Measurements from ENCODE around the gene LITAFD. TPM values are rescaled to one million over a fixed set of nuclear protein-coding genes. Genes with fewer than 3 reads are reported as not detected.
A peak's percentile ranks its signal among the peaks of the same experiment; 100 is the strongest.

The LITAFD gene
- total RNA-seq, 1 experiment from 2014 or later = not detected

DNA sequence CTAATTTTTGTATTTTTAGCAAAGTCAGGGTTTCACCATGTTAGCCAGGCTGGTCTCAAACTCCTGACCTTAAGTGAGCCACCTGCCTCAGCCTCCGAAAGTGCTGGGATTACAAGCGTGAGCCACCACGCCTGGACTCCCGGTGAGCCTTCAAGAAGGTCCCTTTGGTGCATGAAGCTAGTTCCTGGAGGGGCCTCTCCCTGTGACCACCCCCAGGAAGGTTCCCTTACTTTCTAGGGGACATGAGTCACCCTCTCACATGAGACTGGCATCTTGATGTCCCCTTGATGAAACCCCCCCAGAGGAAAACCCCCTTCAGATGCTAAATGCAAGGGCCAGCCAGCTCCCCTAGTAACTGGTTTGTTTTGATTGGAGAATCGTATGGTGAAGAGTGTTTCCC is 26.2 kb upstream of the LITAFD start:
- intact Hi-C loops (cut with micrococcal nuclease; ENCODE audit: unreplicated experiment) = no loop called here
- no TSS peak for BruUV-seq (replicated peaks)
- no peak overlapping the region for H3K4me3 ChIP-seq (ENCODE audit: low read depth, low read length)
- H3K4me1 ChIP-seq = peaks cover 12% of the 10 kb centered on the region
- TF ChIP-seq CTCF (IDR thresholded peaks at IDR 0.05; ENCODE audit: insufficient read depth in 1 of 2, low read depth in 1 of 2, low read length in 1 of 2, severe bottlenecking in 1 of 2, unreplicated experiment in 1 of 2) = no peak
- H3K27me3 Mint-ChIP-seq (ENCODE audit: insufficient read depth, unreplicated experiment) = no peaks in the 10 kb centered on the region
- no peaks in the 10 kb centered on the region for H3K9me3 ChIP-seq
- peak overlapping the region; percentile 22 for H3K27ac Mint-ChIP-seq (ENCODE audit: unreplicated experiment)
- ChIA-PET POLR2A (no interaction called here), CTCF (no interaction called here)
- H3K27me3 ChIP-seq (replicated peaks; ENCODE audit: control insufficient read depth, insufficient read depth, low read length) = no peaks in the 10 kb centered on the region
- peaks cover 7% of the 10 kb centered on the region for H3K4me1 Mint-ChIP-seq (ENCODE audit: low read depth, unreplicated experiment)
- no peak for DNase-seq
- H3K9me3 Mint-ChIP-seq (ENCODE audit: unreplicated experiment) = no peaks in the 10 kb centered on the region
- H3K4me3 Mint-ChIP-seq (ENCODE audit: unreplicated experiment) = no peak overlapping the region
- peaks cover 6% of the 10 kb centered on the region; the same call in 1 of the 2 replicates for H3K36me3 ChIP-seq (ENCODE audit: control insufficient read depth, insufficient read depth, low read length)
- peaks cover 97% of the 10 kb centered on the region for H3K36me3 Mint-ChIP-seq (ENCODE audit: insufficient read depth, unreplicated experiment)

DNA sequence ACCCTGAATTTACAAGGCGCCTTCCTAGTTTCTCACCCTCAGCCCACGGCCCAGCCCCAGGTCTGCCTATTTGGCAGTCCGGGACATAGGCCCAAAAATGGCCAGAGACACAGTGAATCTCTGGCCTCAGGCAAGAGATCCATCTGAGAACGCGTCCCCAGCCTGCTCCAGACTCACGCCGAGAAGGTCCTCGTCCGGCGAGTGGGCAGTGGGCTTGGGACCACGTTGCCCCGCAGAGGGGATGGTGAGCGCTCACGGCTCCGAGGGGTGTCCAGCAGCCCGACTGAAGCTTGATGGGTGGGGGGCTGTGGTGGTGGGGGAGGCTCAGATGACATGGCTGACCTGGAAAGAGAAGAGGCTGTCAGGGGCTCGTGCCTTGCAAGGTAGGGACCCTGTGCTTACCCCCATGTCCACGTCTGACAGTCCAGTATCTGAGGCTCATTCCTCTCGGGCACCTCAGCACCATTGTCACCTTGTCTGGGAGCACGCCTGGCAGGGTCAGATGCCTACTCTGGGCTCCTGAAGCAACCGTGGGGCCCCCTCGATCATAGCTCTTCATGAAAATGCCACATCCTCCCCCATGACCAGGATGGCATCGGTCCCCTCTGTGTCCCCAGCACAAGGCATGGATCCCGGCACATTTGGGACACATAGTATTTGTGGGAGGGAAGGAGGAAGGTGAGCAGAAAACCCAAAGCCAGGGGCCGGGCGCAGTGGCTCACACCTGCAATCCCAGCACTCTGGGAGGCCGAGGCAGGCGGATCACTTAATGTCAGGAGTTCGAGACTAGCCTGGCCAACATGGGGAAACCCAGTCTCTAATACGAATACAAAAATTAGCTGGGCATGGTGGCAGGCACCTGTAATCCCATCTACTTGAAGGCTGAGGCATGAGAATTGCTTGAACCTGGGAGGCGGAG is 22.9 kb upstream of the LITAFD start:
- no TSS peak for BruUV-seq (replicated peaks)
- ChIA-PET CTCF (no interaction called here), POLR2A (interaction anchor here (0.6 to 1.4 kb wide), 2 partner anchors 9 to 10 kb away, joined by 4 to 13 read pairs; partner anchors contain the start of gene CARHSP1)
- Histone ChIP-seq H3K4me1 (peaks cover 42% of the 10 kb centered on the region), H3K36me3 (ENCODE audit: control insufficient read depth, insufficient read depth, low read length) (0 out of 2 replicates have a peak, but pooled peaks cover 3% of the 10 kb centered on the region), H3K27me3 (replicated peaks; ENCODE audit: control insufficient read depth, insufficient read depth, low read length) (no peaks in the 10 kb centered on the region), H3K4me3 (ENCODE audit: low read depth, low read length) (no peak overlapping the region), H3K9me3 (no peaks in the 10 kb centered on the region)
- intact Hi-C loops (cut with micrococcal nuclease; ENCODE audit: unreplicated experiment) = no loop called here
- TF ChIP-seq CTCF (IDR thresholded peaks at IDR 0.05; ENCODE audit: insufficient read depth in 1 of 2, low read depth in 1 of 2, low read length in 1 of 2, severe bottlenecking in 1 of 2, unreplicated experiment in 1 of 2) = no peak
- H3K4me1 Mint-ChIP-seq (ENCODE audit: low read depth, unreplicated experiment) = peaks cover 13% of the 10 kb centered on the region
- no peaks in the 10 kb centered on the region for H3K27me3 Mint-ChIP-seq (ENCODE audit: insufficient read depth, unreplicated experiment)
- peaks cover 96% of the 10 kb centered on the region for H3K36me3 Mint-ChIP-seq (ENCODE audit: insufficient read depth, unreplicated experiment)
- H3K9me3 Mint-ChIP-seq (ENCODE audit: unreplicated experiment) = no peaks in the 10 kb centered on the region
- peak overlapping the region; percentile 85 for H3K27ac Mint-ChIP-seq (ENCODE audit: unreplicated experiment)
- no peak for DNase-seq
- H3K4me3 Mint-ChIP-seq (ENCODE audit: unreplicated experiment) = peak overlapping the region; percentile 53

GRCh38 chr16:8859913-8860881 is 22.0 kb upstream of the LITAFD start:
- Histone ChIP-seq H3K27me3 (replicated peaks; ENCODE audit: control insufficient read depth, insufficient read depth, low read length) (no peaks in the 10 kb centered on the region), H3K9me3 (no peaks in the 10 kb centered on the region), H3K4me1 (peaks cover 51% of the 10 kb centered on the region), H3K36me3 (ENCODE audit: control insufficient read depth, insufficient read depth, low read length) (0 out of 2 replicates have a peak, but pooled peaks cover 3% of the 10 kb centered on the region), H3K4me3 (ENCODE audit: low read depth, low read length) (no peak overlapping the region)
- TF ChIP-seq CTCF (IDR thresholded peaks at IDR 0.05; ENCODE audit: insufficient read depth in 1 of 2, low read depth in 1 of 2, low read length in 1 of 2, severe bottlenecking in 1 of 2, unreplicated experiment in 1 of 2) = no peak
- POLR2A ChIA-PET = interaction anchor here (0.6 to 1.4 kb wide), 2 partner anchors 9 to 103 kb away, joined by 7 to 13 read pairs; partner anchors contain the start of genes CARHSP1 and USP7
- CTCF ChIA-PET = interaction anchor here (0.5 to 1.2 kb wide), 3 partner anchors 8 to 687 kb away, joined by 3 to 7 read pairs (median 3); partner anchors contain the start of gene CARHSP1
- Mint-ChIP-seq H3K9me3 (ENCODE audit: unreplicated experiment) (no peaks in the 10 kb centered on the region), H3K27ac (ENCODE audit: unreplicated experiment) (peak overlapping the region; percentile 85), H3K36me3 (ENCODE audit: insufficient read depth, unreplicated experiment) (peaks cover 92% of the 10 kb centered on the region), H3K4me3 (ENCODE audit: unreplicated experiment) (peak overlapping the region; percentile 53), H3K4me1 (ENCODE audit: low read depth, unreplicated experiment) (peaks cover 17% of the 10 kb centered on the region), H3K27me3 (ENCODE audit: insufficient read depth, unreplicated experiment) (no peaks in the 10 kb centered on the region)
- BruUV-seq (replicated peaks) = no TSS peak
- peak; percentile 76 to 78 for DNase-seq
- intact Hi-C loops (cut with micrococcal nuclease; ENCODE audit: unreplicated experiment) = loop anchor here (5.0 kb wide), 1 partner anchor 183 kb away; no protein-coding TSS in a partner anchor
